Measurements from ENCODE around the gene MMP28. TPM values are rescaled to one million over a fixed set of nuclear protein-coding genes. Genes with fewer than 3 reads are reported as not detected.

MMP28 gene
- total RNA-seq, 2 experiments from 2014 or later = not detected

- DNase-seq (ENCODE audit: low spot score) = peak; percentile 34
- Histone ChIP-seq H3K79me2 (ENCODE audit: insufficient read depth, low read depth, low read length) (no peaks in the 10 kb centered on the region), H3K9me2 (ENCODE audit: insufficient read depth, low read length) (no peaks in the 10 kb centered on the region), H3K4me3 (ENCODE audit: low read depth, low read length, poor library complexity, severe bottlenecking) (no peak overlapping the region), H4K20me1 (ENCODE audit: insufficient read depth, low read length) (no peaks in the 10 kb centered on the region), H3K27ac (ENCODE audit: low read depth, low read length, poor library complexity, severe bottlenecking) (peak overlapping the region; percentile 32), H3K9me3 (ENCODE audit: low read length) (no peaks in the 10 kb centered on the region), H3K36me3 (ENCODE audit: insufficient read depth, low read length) (peaks cover 35% of the 10 kb centered on the region), H3K4me2 (ENCODE audit: low read length) (peak overlapping the region; percentile 55), H2AFZ (ENCODE audit: low read length) (no peak overlapping the region), H3K4me1 (ENCODE audit: insufficient read depth, low read length, poor library complexity, severe bottlenecking) (peaks cover 24% of the 10 kb centered on the region)
- CTCF ChIA-PET (ENCODE audit: unreplicated experiment) = no interaction called here
- POLR2A ChIA-PET = interaction anchor here (0.6 to 1.5 kb wide), 2 partner anchors 14 to 19 kb away, joined by 3 to 6 read pairs; no protein-coding TSS in a partner anchor
- TF ChIP-seq EZH2phosphoT487 (IDR thresholded peaks at IDR 0.05; ENCODE audit: borderline replicate concordance, low read depth, low read length) (no peak), CTCF (conservative IDR thresholded peaks at IDR 0.05; ENCODE audit: low read length) (no peak)
- BruUV-seq (replicated peaks) = no TSS peak
- intact Hi-C loops (cut with micrococcal nuclease; ENCODE audit: unreplicated experiment) = no loop called here
Measured at GRCh38 chr17:35726127-35726952, 69.1 kb downstream of the MMP28 start.

GRCh38 chr17:35725802-35726126 lies 69.7 kb downstream of the MMP28 start:
- Histone ChIP-seq H3K4me2 (ENCODE audit: low read length) (no peak overlapping the region), H3K4me1 (ENCODE audit: insufficient read depth, low read length, poor library complexity, severe bottlenecking) (peaks cover 24% of the 10 kb centered on the region), H3K4me3 (ENCODE audit: low read depth, low read length, poor library complexity, severe bottlenecking) (no peak overlapping the region), H2AFZ (ENCODE audit: low read length) (no peak overlapping the region), H3K9me2 (ENCODE audit: insufficient read depth, low read length) (no peaks in the 10 kb centered on the region), H3K79me2 (ENCODE audit: insufficient read depth, low read depth, low read length) (no peaks in the 10 kb centered on the region), H3K36me3 (ENCODE audit: insufficient read depth, low read length) (peaks cover 35% of the 10 kb centered on the region), H4K20me1 (ENCODE audit: insufficient read depth, low read length) (no peaks in the 10 kb centered on the region), H3K9me3 (ENCODE audit: low read length) (no peaks in the 10 kb centered on the region), H3K27ac (ENCODE audit: low read depth, low read length, poor library complexity, severe bottlenecking) (no peak overlapping the region)
- ChIA-PET POLR2A (interaction anchor here (0.6 to 1.5 kb wide), 2 partner anchors 14 to 20 kb away, joined by 3 to 6 read pairs; no protein-coding TSS in a partner anchor), CTCF (ENCODE audit: unreplicated experiment) (no interaction called here)
- TF ChIP-seq CTCF (conservative IDR thresholded peaks at IDR 0.05; ENCODE audit: low read length) = no peak
- TF ChIP-seq EZH2phosphoT487 (IDR thresholded peaks at IDR 0.05; ENCODE audit: borderline replicate concordance, low read depth, low read length) = no peak
- intact Hi-C loops (cut with micrococcal nuclease; ENCODE audit: unreplicated experiment) = no loop called here
- no TSS peak for BruUV-seq (replicated peaks)
- no peak for DNase-seq (ENCODE audit: low spot score)

GRCh38 chr17:35725058-35725457 lies 70.4 kb downstream of the MMP28 start:
- Histone ChIP-seq H3K27ac (ENCODE audit: low read depth, low read length, poor library complexity, severe bottlenecking) (no peak overlapping the region), H3K4me2 (ENCODE audit: low read length) (no peak overlapping the region), H3K36me3 (ENCODE audit: insufficient read depth, low read length) (peaks cover 36% of the 10 kb centered on the region), H3K9me3 (ENCODE audit: low read length) (no peaks in the 10 kb centered on the region), H2AFZ (ENCODE audit: low read length) (no peak overlapping the region), H3K4me1 (ENCODE audit: insufficient read depth, low read length, poor library complexity, severe bottlenecking) (peaks cover 24% of the 10 kb centered on the region), H4K20me1 (ENCODE audit: insufficient read depth, low read length) (no peaks in the 10 kb centered on the region), H3K79me2 (ENCODE audit: insufficient read depth, low read depth, low read length) (no peaks in the 10 kb centered on the region), H3K4me3 (ENCODE audit: low read depth, low read length, poor library complexity, severe bottlenecking) (no peak overlapping the region), H3K9me2 (ENCODE audit: insufficient read depth, low read length) (no peaks in the 10 kb centered on the region)
- POLR2A ChIA-PET = no interaction called here
- DNase-seq (ENCODE audit: low spot score) = no peak
- TF ChIP-seq CTCF (conservative IDR thresholded peaks at IDR 0.05; ENCODE audit: low read length) (no peak), EZH2phosphoT487 (IDR thresholded peaks at IDR 0.05; ENCODE audit: borderline replicate concordance, low read depth, low read length) (no peak)
- no TSS peak for BruUV-seq (replicated peaks)
- CTCF ChIA-PET (ENCODE audit: unreplicated experiment) = no interaction called here
- intact Hi-C loops (cut with micrococcal nuclease; ENCODE audit: unreplicated experiment) = no loop called here
